Nephron (organoid): ENCODE measurements around the gene DNLZ.

ENCODE experiments used
- H3K27ac Mint-ChIP-seq, 3 experiments: 2 replicates each; pipeline ENCODE4 v1.8.0; 2020; ENCODE audit warnings: mixed read lengths in 3 of 3, mild to moderate bottlenecking in 2 of 3, moderate library complexity in 1 of 3
- H3K27me3 Mint-ChIP-seq: 2 replicates; pipeline ENCODE4 v1.8.0; 2021; ENCODE audit warnings: low read depth, mild to moderate bottlenecking, moderate library complexity, mixed read lengths
- H3K36me3 Mint-ChIP-seq: 2 replicates; pipeline ENCODE4 v1.8.0; 2020; ENCODE audit warnings: low read depth, mixed read lengths
- H3K4me1 Mint-ChIP-seq: 2 replicates; pipeline ENCODE4 v1.8.0; 2020; ENCODE audit warnings: mixed read lengths
- H3K4me3 Mint-ChIP-seq, 3 experiments: 2 replicates each; pipeline ENCODE4 v1.8.0; 2020; ENCODE audit warnings: mild to moderate bottlenecking in 3 of 3, mixed read lengths in 3 of 3, moderate library complexity in 2 of 3
- H3K9me3 Mint-ChIP-seq: 2 replicates; pipeline ENCODE4 v1.8.0; 2020; ENCODE audit warnings: mixed read lengths
- CTCF ChIP-seq, 3 experiments: fragments of 200-600 bp; sonication (generic); IDR thresholded peaks; one replicate each; pipeline ENCODE4 v1.5.0; 2021; ENCODE audit warnings: antibody characterized with exemption in 3 of 3; ENCODE audit not compliant: unreplicated experiment in 3 of 3

Gene DNLZ

GRCh38 chr9:136363106-136363948, at the start of gene DNLZ:
DNLZ (minus strand) TSS chr9:136363744; CDS start chr9:136363714, 30 bp downstream.
- TF ChIP-seq CTCF (IDR thresholded peaks at IDR 0.05; ENCODE audit: unreplicated experiment in 3 of 3), result peak; percentile 99
- no peaks in the 10 kb centered on the region for H3K4me1 Mint-ChIP-seq
- H3K27ac Mint-ChIP-seq, result peak within 1 kb of the TSS; percentile 48 to 70 (median 59)
- H3K4me3 Mint-ChIP-seq, result peak within 1 kb of the TSS; percentile 87 to 88 (median 88)
- H3K36me3 Mint-ChIP-seq, result no peaks in the 10 kb centered on the region
- no peaks in the 10 kb centered on the region for H3K9me3 Mint-ChIP-seq
- no peaks in the 10 kb centered on the region for H3K27me3 Mint-ChIP-seq

- no peak for TF ChIP-seq CTCF (IDR thresholded peaks at IDR 0.05; ENCODE audit: unreplicated experiment in 3 of 3)
- no peaks in the 10 kb centered on the region for H3K27me3 Mint-ChIP-seq
These were observed 49.4 kb upstream of the DNLZ start for GRCh38 chr9:136412962-136413361.

GRCh38 chr9:136411378-136411777, 47.8 kb upstream of the DNLZ start:
- Mint-ChIP-seq H3K4me3 (peak overlapping the region; percentile 90 to 95 (median 94)), H3K27ac (peak overlapping the region; percentile 37 to 77 (median 66)), H3K27me3 (no peaks in the 10 kb centered on the region), H3K4me1 (peaks cover 23% of the 10 kb centered on the region), H3K36me3 (peaks cover 40% of the 10 kb centered on the region), H3K9me3 (no peaks in the 10 kb centered on the region)
- TF ChIP-seq CTCF (IDR thresholded peaks at IDR 0.05; ENCODE audit: unreplicated experiment in 3 of 3), result no peak

More at GRCh38 chr9:136412962-136413361, 49.4 kb upstream of the DNLZ start:
- H3K36me3 Mint-ChIP-seq, result peaks cover 44% of the 10 kb centered on the region
- H3K4me3 Mint-ChIP-seq, result peak overlapping the region; percentile 15 to 55 (median 15)
- peaks cover 23% of the 10 kb centered on the region for H3K4me1 Mint-ChIP-seq
- H3K27ac Mint-ChIP-seq, result no peak overlapping the region
- H3K9me3 Mint-ChIP-seq, result no peaks in the 10 kb centered on the region

GRCh38 chr9:136410500-136411287, 47.1 kb upstream of the DNLZ start, which contains the start of the genes ENTR1 and PMPCA:
ENTR1 (minus strand) TSS chr9:136410614; CDS start chr9:136410397, 217 bp downstream.
PMPCA (plus strand) TSS chr9:136410658; CDS start chr9:136410669, 11 bp downstream.
- H3K4me1 Mint-ChIP-seq, result peaks cover 23% of the 10 kb centered on the region
- H3K36me3 Mint-ChIP-seq, result peaks cover 38% of the 10 kb centered on the region
- no peaks in the 10 kb centered on the region for H3K27me3 Mint-ChIP-seq
- H3K27ac Mint-ChIP-seq, result peak within 1 kb of the TSS; percentile 37 to 77 (median 66)
- peak within 1 kb of the TSS; percentile 91 to 95 (median 94) for H3K4me3 Mint-ChIP-seq
- H3K9me3 Mint-ChIP-seq, result no peaks in the 10 kb centered on the region
- TF ChIP-seq CTCF (IDR thresholded peaks at IDR 0.05; ENCODE audit: unreplicated experiment in 3 of 3), result no peak

- H3K4me3 Mint-ChIP-seq, result peak overlapping the region; percentile 90 to 92 (median 91)
- no peaks in the 10 kb centered on the region for H3K27me3 Mint-ChIP-seq
- peaks cover 23% of the 10 kb centered on the region for H3K4me1 Mint-ChIP-seq
- H3K9me3 Mint-ChIP-seq, result no peaks in the 10 kb centered on the region
- TF ChIP-seq CTCF (IDR thresholded peaks at IDR 0.05; ENCODE audit: unreplicated experiment in 3 of 3), result no peak
- H3K27ac Mint-ChIP-seq, result peak overlapping the region in 2 of 3 experiments; percentile 57 to 61
- H3K36me3 Mint-ChIP-seq, result peaks cover 40% of the 10 kb centered on the region
These were observed 46.3 kb upstream of the DNLZ start for GRCh38 chr9:136409557-136410455.
